ENCODE measurements around the gene PTK7. TPM values are rescaled to one million over a fixed set of nuclear protein-coding genes. Genes with fewer than 3 reads are reported as not detected.

The PTK7 gene
- total RNA-seq, 1 donor from 2014 or later, result 20.0 TPM

GRCh38 chr6:43144879-43145278, 68.8 kb downstream of the PTK7 start:
- DNase-seq (ENCODE audit: low read depth in 2 of 2), result no peak

DNA sequence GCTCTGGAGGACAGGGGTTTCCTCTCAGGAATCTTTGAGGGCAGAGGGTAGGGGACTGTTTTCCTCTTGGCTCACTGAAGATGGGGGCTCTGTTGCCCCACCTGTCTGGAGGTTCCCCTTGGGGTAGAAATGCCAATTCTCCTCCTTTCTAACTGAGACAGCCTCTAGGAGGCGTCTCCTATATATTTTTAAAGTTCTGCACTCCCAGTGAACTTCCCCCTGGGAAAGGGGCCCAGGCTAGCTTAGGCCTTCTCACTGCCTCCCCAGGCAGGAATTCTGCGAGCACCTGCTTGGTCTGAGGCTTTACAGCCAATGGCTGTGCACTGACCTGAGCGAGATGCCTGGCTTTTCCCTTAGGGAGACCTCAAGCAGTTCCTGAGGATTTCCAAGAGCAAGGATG, 70.1 kb downstream of the PTK7 start:
- no peak for DNase-seq (ENCODE audit: low read depth in 2 of 2)

GRCh38 chr6:43146709-43147688, 70.9 kb downstream of the PTK7 start:
- DNase-seq (ENCODE audit: low read depth in 2 of 2), result no peak

GRCh38 chr6:43147691-43148477, 71.8 kb downstream of the PTK7 start:
- no peak for DNase-seq (ENCODE audit: low read depth in 2 of 2)

DNA sequence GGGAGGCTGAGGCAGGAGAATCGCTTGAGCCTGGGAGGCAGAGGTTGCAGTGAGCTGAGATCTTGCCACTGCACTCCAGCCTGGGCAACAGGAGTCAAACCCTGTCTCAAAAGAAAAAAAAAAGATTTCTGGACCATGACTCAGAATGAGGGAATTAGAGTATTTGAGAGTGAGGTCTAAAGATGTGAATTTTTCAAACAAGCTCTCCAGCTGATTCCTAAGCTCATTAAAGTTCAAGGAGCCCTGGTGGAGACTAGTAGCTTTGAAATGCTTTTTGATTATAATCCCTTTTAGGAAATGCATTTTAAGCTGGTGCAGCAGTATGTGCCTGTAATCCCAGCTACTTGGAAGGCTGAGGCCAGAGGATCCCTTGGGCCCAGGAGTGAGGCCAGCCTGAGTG, 73.2 kb downstream of the PTK7 start:
- no peak for DNase-seq (ENCODE audit: low read depth in 2 of 2)

DNA sequence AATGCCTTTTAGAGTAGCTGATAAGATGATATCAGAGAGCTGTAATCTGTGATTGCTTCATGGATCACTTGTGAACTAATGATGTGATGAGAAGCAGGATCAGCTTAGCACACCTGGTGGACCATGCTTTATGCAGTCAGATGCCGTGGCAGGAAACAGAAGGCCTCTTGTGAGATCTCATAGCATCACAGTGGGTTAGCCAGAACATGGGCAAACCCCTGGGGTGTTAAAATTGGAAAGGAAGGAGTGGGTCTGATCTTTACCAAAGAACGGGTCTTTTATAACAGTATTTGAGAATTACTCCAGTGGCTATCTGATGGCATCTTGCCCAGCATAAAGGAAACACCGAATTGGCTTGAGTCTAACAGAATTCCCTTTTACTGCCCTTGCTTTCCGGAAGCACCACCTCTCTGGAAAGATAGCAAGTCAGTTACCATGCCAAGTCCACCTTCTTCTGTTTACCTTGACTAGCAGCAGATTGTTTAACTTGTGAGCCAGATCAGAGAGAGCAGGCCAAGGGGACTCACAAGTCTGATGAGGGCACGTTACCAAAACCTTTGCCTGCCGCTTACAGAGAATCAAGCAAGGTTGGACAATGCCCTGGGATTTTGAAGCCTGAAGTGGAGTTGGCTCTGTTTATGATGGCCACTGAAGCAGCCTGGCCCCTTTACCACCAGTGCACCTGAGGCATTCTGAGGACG, 74.1 kb downstream of the PTK7 start:
- peak in 1 of 2 donors; percentile 37 for DNase-seq (ENCODE audit: low read depth in 2 of 2)

DNA sequence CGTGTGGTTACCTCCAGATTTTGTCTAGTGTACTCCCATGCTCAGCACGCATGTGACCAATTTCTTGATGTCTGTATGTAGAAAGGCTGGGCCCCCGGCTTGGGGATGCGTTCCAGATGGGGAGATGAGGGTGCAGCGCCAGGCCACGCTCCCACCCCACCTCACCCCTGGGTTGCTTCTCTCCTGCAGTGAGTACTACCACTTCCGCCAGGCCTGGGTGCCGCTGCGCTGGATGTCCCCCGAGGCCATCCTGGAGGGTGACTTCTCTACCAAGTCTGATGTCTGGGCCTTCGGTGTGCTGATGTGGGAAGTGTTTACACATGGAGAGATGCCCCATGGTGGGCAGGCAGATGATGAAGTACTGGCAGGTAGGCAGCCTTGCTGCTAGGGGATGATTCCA, 83.5 kb downstream of the PTK7 start:
- no peak for DNase-seq (ENCODE audit: low read depth in 2 of 2)

DNA sequence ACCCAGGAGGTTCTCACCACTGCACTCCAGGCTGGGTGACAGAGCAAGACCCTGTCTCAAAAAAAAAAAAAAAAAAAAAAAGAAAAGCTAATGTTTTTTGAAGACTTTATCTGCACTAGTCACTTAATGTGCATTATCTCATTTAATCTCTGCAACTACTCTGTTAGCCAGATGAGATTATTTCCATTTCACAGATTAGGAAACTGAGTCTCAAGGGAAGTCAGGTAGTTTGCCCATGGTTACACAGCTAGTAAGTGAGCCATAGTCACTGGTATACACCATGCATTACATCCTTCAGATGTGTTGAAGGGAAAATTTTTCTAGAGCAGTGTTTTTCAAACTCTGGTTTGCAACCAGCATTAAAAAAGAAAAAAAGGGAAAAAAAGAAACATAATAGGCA, 87.8 kb downstream of the PTK7 start:
- DNase-seq (ENCODE audit: low read depth in 2 of 2), result no peak

- DNase-seq (ENCODE audit: low read depth in 2 of 2), result peak; percentile 80 to 88
Observed at GRCh38 chr6:43170417-43170930, 94.4 kb downstream of the PTK7 start.

DNA sequence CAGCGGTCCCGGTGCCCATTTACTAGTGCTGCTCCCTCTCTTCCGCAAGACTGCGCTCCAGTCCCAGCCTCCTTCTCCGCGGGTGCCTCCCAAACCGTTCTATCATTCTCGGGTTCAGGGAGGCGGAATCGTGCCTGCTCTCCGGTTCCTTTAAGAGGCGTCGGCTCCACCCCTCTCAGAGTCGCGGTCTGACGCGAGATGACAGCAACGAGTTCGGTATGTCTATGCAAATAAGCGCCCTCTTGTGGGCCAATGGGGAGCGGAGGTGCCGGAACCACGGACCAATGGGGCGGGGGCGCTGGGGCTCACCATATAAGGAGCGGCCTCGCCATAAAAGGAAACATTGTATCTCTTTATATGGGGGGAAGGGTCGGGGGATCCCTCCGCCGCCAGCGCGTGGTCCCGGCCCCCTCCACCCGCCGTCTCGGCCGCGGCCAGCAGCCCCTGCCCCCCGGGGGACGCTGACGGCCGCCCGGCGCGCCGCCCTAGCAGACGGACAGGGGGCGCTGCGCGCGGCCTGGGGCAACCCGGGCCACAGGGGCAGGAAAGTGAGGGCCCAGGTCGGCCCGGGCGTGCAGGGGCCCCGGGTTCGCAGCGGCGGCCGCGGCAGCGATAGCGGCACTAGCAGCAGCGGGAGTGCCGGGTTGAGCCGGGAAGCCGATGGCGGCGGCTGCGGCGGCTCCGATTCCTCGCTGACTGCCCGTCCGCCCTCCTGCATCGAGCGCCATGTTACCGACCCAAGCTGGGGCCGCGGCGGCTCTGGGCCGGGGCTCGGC, 95.0 kb downstream of the PTK7 start, which contains the start of gene SRF:
SRF (plus strand) TSS at position 339 of the 776 bp plus-strand sequence; CDS start at position 727, 388 bp downstream.
- peak; percentile 98 to 100 for DNase-seq (ENCODE audit: low read depth in 2 of 2)

- peak in 1 of 2 donors; percentile 19 for DNase-seq (ENCODE audit: low read depth in 2 of 2)
Observed at GRCh38 chr6:43171707-43172103, 95.6 kb downstream of the PTK7 start.

- DNase-seq (ENCODE audit: low read depth in 2 of 2), result peak in 1 of 2 donors; percentile 38
Observed at GRCh38 chr6:43172104-43173007, 96.2 kb downstream of the PTK7 start.

DNA sequence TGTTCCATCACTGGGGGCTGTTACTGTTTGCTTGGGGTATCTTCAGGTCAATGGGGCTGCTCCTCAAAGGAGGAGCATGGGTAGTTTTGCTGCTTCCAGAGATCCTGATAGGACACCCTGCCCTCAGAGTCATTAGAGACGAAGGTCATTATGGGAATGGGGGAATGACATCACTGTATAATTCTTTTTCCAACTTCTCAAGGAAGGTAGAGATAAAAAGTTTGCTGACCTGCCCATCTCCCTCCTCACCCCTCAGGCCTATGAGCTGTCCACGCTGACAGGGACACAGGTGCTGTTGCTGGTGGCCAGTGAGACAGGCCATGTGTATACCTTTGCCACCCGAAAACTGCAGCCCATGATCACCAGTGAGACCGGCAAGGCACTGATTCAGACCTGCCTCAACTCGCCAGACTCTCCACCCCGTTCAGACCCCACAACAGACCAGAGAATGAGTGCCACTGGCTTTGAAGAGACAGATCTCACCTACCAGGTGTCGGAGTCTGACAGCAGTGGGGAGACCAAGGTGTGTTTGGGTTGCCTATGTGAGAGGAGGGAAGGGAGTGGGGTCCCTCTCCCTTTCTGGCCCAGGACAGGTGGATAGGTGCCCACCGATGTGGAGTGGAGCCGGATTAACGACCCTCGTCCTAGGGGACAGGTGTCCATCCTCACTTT, 97.6 kb downstream of the PTK7 start:
- no peak for DNase-seq (ENCODE audit: low read depth in 2 of 2)

- peak; percentile 97 to 99 for DNase-seq (ENCODE audit: low read depth in 2 of 2)
Observed at GRCh38 chr6:43174263-43175112, 98.4 kb downstream of the PTK7 start.

DNA sequence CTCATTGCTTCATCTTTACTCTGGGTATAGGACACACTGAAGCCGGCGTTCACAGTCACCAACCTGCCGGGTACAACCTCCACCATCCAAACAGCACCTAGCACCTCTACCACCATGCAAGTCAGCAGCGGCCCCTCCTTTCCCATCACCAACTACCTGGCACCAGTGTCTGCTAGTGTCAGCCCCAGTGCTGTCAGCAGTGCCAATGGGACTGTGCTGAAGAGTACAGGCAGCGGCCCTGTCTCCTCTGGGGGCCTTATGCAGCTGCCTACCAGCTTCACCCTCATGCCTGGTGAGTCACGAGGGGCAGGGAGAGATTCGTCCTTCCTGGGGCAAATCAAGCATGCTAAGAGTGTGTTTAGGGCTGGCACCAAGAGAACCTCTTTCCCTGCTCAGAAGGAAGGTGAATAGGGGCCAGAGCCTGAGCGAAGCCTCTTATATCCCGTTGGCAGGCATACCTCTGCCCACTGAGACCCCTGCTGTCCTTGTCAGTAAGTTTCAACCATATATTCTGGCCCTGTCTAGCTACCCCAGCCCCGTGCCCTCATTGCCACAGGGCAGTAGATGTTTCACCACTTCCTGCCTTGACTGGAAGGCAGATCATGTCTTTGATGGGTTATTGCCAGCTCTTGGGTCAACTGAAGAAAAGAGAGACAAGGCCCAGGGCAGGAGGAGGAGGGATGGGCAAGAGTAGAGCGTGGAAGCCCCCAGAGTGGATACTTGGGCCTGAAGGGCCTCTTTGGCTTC, 99.7 kb downstream of the PTK7 start:
- no peak for DNase-seq (ENCODE audit: low read depth in 2 of 2)

DNA sequence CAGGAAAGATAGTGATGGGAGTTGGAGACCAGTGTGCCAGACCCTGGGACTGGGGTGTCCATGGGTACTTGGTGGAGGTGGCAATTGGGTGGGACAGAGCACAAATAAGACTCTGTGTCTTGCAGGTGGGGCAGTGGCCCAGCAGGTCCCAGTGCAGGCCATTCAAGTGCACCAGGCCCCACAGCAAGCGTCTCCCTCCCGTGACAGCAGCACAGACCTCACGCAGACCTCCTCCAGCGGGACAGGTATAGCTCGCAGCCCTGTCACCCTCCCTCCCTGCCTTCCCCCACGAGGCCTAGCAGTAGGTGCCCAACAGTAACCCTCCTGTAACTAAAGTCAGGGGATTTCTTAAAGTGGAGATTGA, 100.3 kb downstream of the PTK7 start:
- DNase-seq (ENCODE audit: low read depth in 2 of 2), result no peak

- DNase-seq (ENCODE audit: low read depth in 2 of 2), result no peak
Observed at GRCh38 chr6:43178150-43178549, 102.0 kb downstream of the PTK7 start.
